HEK293 (cell line): ENCODE measurements around the gene LCA5L.

Source experiments
- CTCF ChIA-PET: fragments of 350-600 bp; formaldehyde crosslinking; extraction: SDS; loops from one replicate; lab custom pipeline; 2021; ENCODE audit warnings: antibody characterized with exemption; lab: Yijun Ruan, JAX
- POLR2A ChIA-PET: fragments of 300-600 bp; formaldehyde crosslinking; extraction: SDS; loops from one replicate; lab custom pipeline; 2020; ENCODE audit warnings: antibody characterized with exemption, inconsistent platforms; lab: Yijun Ruan, JAX
- H3K27ac ChIP-seq: fragments of 200-500 bp; sonication (Bioruptor generic); 2 replicates; pipeline ENCODE4 v1.5.1; 2014; ENCODE audit warnings: low read depth, low read length, control low read depth, inconsistent platforms; ENCODE audit errors: extremely low read depth
- H3K36me3 ChIP-seq, 2 experiments: fragments of 200-500 bp in 1 of 2; sonication (Bioruptor generic) in 1 of 2; 1 replicate in 1 of 2; 2 replicates in 1 of 2; pipeline ENCODE4 v1.5.1; 2014 to 2017; ENCODE audit warnings: inconsistent platforms in 2 of 2, low read length in 2 of 2; ENCODE audit not compliant: control insufficient read depth in 2 of 2, insufficient read depth in 1 of 2
- H3K4me1 ChIP-seq: fragments of 200-500 bp; sonication (Bioruptor generic); 2 replicates; pipeline ENCODE4 v1.5.1; 2014; ENCODE audit warnings: mild to moderate bottlenecking, low read length, inconsistent platforms; ENCODE audit not compliant: control insufficient read depth, insufficient read depth
- H3K4me3 ChIP-seq: 2 replicates; pipeline ENCODE4 v1.5.1; 2011; ENCODE audit warnings: low read depth, mild to moderate bottlenecking, control low read depth, low read length, moderate library complexity
- H3K9me3 ChIP-seq: fragments of 200-500 bp; sonication (Bioruptor generic); 2 replicates; pipeline ENCODE4 v1.5.1; 2014; ENCODE audit warnings: low read depth, low read length, inconsistent platforms; ENCODE audit not compliant: control insufficient read depth, insufficient read depth
- OSR2 ChIP-seq: fragments of 450-650 bp; formaldehyde crosslinking; IDR thresholded peaks from 2 replicates; pipeline ENCODE4 v1.5.1; 2016; ENCODE audit warnings: missing biosample characterization, missing genetic modification characterization
- ZBTB1 ChIP-seq: fragments of 450-650 bp; formaldehyde crosslinking; IDR thresholded peaks from 2 replicates; pipeline ENCODE4 v1.5.1; 2016; ENCODE audit warnings: missing biosample characterization, missing genetic modification characterization
- ZNF266 ChIP-seq: fragments of 450-650 bp; formaldehyde crosslinking; IDR thresholded peaks from 2 replicates; pipeline ENCODE4 v1.5.1; 2016; ENCODE audit warnings: missing biosample characterization, missing genetic modification characterization, low read depth
- ZNF324 ChIP-seq: fragments of 450-650 bp; formaldehyde crosslinking; IDR thresholded peaks from 2 replicates; pipeline ENCODE4 v1.5.1; 2016; ENCODE audit warnings: missing biosample characterization, missing genetic modification characterization
- ZNF366 ChIP-seq: fragments of 450-650 bp; formaldehyde crosslinking; conservative IDR thresholded peaks from 2 replicates; pipeline ENCODE4 v1.5.1; 2016; ENCODE audit warnings: missing biosample characterization, missing genetic modification characterization
- ZNF433 ChIP-seq: fragments of 450-650 bp; formaldehyde crosslinking; IDR thresholded peaks from 2 replicates; pipeline ENCODE4 v1.5.1; 2016; ENCODE audit warnings: missing biosample characterization, missing genetic modification characterization, low read depth
- ZNF510 ChIP-seq: fragments of 450-650 bp; formaldehyde crosslinking; IDR thresholded peaks from 2 replicates; pipeline ENCODE4 v1.5.1; 2018; ENCODE audit warnings: mild to moderate bottlenecking, missing genetic modification characterization, missing biosample characterization; ENCODE audit not compliant: insufficient replicate concordance
- ZNF558 ChIP-seq: fragments of 450-650 bp; formaldehyde crosslinking; IDR thresholded peaks from 2 replicates; pipeline ENCODE4 v1.5.1; 2016; ENCODE audit warnings: missing biosample characterization, missing genetic modification characterization
- ZNF600 ChIP-seq: fragments of 450-650 bp; formaldehyde crosslinking; IDR thresholded peaks from 2 replicates; pipeline ENCODE4 v1.5.1; 2016; ENCODE audit warnings: missing biosample characterization, missing genetic modification characterization
- TF ChIP-seq, protein P1 (sequence below): fragments of 450-650 bp; formaldehyde crosslinking; IDR thresholded peaks from 2 replicates; pipeline ENCODE4 v1.5.1; 2016; ENCODE audit warnings: missing biosample characterization, missing genetic modification characterization
- TF ChIP-seq, protein P2 (sequence below): fragments of 450-650 bp; formaldehyde crosslinking; conservative IDR thresholded peaks from 2 replicates; pipeline ENCODE4 v1.5.1; 2016; ENCODE audit warnings: low read depth, missing biosample characterization, missing genetic modification characterization
- TF ChIP-seq, protein P3 (sequence below): fragments of 450-650 bp; formaldehyde crosslinking; IDR thresholded peaks from 2 replicates; pipeline ENCODE4 v1.5.1; 2016; ENCODE audit warnings: missing biosample characterization, missing genetic modification characterization
- TF ChIP-seq, protein P4 (sequence below): fragments of 450-650 bp; formaldehyde crosslinking; IDR thresholded peaks from 2 replicates; pipeline ENCODE4 v1.5.1; 2016; ENCODE audit warnings: missing biosample characterization, missing genetic modification characterization
- TF ChIP-seq, protein P5 (sequence below): fragments of 450-650 bp; formaldehyde crosslinking; IDR thresholded peaks from 2 replicates; pipeline ENCODE4 v1.5.1; 2016; ENCODE audit warnings: missing biosample characterization, missing genetic modification characterization

Gene LCA5L

DNA sequence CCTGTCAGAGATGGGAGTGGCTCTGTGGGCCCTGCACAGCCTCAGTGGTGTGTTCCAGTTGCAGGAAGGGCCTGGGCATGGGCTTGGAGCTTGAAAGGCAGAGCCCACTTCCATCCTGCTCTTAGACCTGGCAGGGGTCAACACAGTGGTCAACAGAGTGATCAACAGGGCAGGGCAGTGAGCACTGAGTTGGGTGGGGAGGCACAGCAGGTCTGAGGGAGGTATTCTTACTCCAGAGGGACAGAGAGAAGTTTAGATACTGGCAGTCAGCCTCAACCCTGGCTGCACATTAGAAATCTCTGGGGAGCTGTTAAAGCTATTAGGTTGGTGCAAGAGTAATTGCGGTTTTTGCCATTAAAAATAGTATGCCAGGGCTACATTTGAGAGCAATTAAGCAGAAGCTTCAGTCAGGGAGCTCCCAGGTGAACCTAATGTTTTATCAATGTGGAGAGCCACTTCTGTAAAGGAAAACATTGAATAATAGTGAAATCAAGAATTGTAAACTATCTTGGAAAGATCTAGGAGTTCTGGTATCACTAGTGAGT, 43.9 kb upstream of the LCA5L start:
- ChIA-PET CTCF (no interaction called here), POLR2A (no interaction called here)
- no peaks in the 10 kb centered on the region for H3K36me3 ChIP-seq
- H3K4me1 ChIP-seq: 0 out of 2 replicates have a peak, but pooled peaks cover 2% of the 10 kb centered on the region
- TF ChIP-seq ZNF266 (tag by site-specific recombination): no peak
- TF ChIP-seq OSR2: peak; percentile 59; the same call in 1 of the 2 replicates
- no peak overlapping the region for H3K27ac ChIP-seq
- peaks cover 2% of the 10 kb centered on the region; the same call in 1 of the 2 replicates for H3K9me3 ChIP-seq
- H3K4me3 ChIP-seq: no peak overlapping the region

DNA sequence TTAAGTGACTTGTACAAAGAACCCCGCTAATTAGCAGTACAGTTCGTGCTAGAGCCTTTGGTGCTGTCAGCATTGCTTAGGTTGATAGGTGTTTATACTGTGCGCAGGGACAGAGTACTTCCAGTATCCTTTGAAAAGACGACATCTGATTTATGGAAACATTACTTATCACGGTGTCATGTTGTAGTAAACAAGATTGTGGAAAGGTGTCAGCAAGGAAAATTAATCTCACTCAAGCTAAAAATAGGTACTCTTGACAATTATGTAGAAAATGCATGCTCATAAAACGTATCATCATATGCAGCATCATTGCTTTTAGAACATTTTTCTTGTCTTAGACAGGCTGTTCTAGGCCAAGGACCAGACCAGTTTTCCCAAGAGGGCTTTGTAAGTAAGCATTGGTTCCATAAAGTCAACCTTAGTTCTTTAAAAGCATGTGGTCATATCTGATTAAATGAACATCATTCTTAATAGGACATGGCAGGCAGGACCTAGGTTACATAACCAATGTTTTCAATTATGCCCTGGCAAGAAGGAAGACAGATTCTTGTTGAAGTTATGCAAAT, 39.2 kb upstream of the LCA5L start:
- Histone ChIP-seq H3K4me1 (peaks cover 8% of the 10 kb centered on the region), H3K4me3 (no peak overlapping the region), H3K36me3 (no peaks in the 10 kb centered on the region), H3K27ac (no peak overlapping the region), H3K9me3 (no peaks in the 10 kb centered on the region)
- TF ChIP-seq, protein P1, sequence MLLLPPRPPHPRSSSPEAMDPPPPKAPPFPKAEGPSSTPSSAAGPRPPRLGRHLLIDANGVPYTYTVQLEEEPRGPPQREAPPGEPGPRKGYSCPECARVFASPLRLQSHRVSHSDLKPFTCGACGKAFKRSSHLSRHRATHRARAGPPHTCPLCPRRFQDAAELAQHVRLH (tag by site-specific recombination): no peak
- TF ChIP-seq, protein P2, sequence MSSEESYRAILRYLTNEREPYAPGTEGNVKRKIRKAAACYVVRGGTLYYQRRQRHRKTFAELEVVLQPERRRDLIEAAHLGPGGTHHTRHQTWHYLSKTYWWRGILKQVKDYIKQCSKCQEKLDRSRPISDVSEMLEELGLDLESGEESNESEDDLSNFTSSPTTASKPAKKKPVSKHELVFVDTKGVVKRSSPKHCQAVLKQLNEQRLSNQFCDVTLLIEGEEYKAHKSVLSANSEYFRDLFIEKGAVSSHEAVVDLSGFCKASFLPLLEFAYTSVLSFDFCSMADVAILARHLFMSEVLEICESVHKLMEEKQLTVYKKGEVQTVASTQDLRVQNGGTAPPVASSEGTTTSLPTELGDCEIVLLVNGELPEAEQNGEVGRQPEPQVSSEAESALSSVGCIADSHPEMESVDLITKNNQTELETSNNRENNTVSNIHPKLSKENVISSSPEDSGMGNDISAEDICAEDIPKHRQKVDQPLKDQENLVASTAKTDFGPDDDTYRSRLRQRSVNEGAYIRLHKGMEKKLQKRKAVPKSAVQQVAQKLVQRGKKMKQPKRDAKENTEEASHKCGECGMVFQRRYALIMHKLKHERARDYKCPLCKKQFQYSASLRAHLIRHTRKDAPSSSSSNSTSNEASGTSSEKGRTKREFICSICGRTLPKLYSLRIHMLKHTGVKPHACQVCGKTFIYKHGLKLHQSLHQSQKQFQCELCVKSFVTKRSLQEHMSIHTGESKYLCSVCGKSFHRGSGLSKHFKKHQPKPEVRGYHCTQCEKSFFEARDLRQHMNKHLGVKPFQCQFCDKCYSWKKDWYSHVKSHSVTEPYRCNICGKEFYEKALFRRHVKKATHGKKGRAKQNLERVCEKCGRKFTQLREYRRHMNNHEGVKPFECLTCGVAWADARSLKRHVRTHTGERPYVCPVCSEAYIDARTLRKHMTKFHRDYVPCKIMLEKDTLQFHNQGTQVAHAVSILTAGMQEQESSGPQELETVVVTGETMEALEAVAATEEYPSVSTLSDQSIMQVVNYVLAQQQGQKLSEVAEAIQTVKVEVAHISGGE (tag by site-specific recombination): no peak
- TF ChIP-seq, protein P3, sequence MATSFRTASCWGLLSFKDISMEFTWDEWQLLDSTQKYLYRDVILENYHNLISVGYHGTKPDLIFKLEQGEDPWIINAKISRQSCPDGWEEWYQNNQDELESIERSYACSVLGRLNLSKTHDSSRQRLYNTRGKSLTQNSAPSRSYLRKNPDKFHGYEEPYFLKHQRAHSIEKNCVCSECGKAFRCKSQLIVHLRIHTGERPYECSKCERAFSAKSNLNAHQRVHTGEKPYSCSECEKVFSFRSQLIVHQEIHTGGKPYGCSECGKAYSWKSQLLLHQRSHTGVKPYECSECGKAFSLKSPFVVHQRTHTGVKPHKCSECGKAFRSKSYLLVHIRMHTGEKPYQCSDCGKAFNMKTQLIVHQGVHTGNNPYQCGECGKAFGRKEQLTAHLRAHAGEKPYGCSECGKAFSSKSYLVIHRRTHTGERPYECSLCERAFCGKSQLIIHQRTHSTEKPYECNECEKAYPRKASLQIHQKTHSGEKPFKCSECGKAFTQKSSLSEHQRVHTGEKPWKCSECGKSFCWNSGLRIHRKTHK (tag by site-specific recombination): no peak
- CTCF ChIA-PET: interaction anchor here (0.6 kb wide), 2 partner anchors 33 to 379 kb away, joined by 3 to 4 read pairs; no protein-coding TSS in a partner anchor
- POLR2A ChIA-PET: interaction anchor here (0.7 kb wide), 1 partner anchor 94 kb away, joined by 4 read pairs; no protein-coding TSS in a partner anchor

DNA sequence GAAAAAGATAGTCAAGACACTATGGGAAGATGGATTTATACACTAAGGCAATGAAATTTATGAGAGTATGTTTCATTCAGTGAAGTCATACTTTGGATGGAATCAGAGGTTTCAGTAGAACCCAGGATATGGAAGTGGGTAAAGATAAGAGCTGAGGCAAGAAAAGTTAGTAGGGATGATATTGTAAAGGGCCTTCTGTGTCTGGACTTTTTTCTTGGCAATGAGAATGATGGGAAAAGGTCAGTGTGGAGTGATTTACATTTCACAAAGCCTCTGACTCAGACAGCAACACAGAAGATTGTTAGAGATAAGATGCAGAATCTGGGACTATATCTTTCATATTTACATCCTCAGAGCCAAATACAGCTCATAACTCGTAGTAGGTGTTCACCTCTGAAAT, 38.3 kb upstream of the LCA5L start:
- ChIA-PET POLR2A (no interaction called here), CTCF (interaction anchor here (0.6 kb wide), 3 partner anchors 34 to 1587 kb away, joined by 3 to 4 read pairs (median 4); no protein-coding TSS in a partner anchor)
- Histone ChIP-seq H3K4me1 (peaks cover 8% of the 10 kb centered on the region), H3K4me3 (no peak overlapping the region), H3K36me3 (no peaks in the 10 kb centered on the region)
- TF ChIP-seq ZNF600 (tag by site-specific recombination): 0 out of 2 replicates have a peak, but pooled peaks have one; percentile 42
- TF ChIP-seq ZBTB1 (tag by site-specific recombination): no peak
- TF ChIP-seq OSR2: peak; percentile 19; the same call in 1 of the 2 replicates
- TF ChIP-seq, all 188 proteins: peak for 2
- Histone ChIP-seq H3K9me3 (no peaks in the 10 kb centered on the region), H3K27ac (no peak overlapping the region)

DNA sequence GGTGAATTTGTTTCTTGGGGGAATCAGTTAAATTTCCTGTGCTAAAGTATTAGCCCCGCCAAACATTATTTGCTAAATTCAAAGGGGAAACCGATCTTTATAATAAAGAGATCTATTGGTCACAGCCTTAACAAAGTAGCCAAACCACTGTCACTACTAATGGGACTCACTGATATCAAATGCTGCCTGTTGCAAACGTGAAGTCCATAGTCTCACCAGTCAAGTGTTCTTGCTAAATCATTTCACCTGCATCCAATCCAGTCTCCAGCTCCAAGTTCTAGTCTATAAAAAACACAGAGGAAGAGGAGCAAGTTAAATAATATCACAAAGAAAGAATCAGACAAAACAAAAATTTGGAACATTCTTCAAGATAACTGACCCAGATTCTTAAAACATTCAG, 36.3 kb upstream of the LCA5L start:
- Histone ChIP-seq H3K4me3 (no peak overlapping the region), H3K9me3 (no peaks in the 10 kb centered on the region), H3K4me1 (peaks cover 8% of the 10 kb centered on the region), H3K27ac (no peak overlapping the region), H3K36me3 (no peaks in the 10 kb centered on the region)
- ChIA-PET CTCF (interaction anchor here (0.6 kb wide), 1 partner anchor 82 kb away, joined by 3 read pairs; no protein-coding TSS in a partner anchor), POLR2A (no interaction called here)
- TF ChIP-seq, protein P4, sequence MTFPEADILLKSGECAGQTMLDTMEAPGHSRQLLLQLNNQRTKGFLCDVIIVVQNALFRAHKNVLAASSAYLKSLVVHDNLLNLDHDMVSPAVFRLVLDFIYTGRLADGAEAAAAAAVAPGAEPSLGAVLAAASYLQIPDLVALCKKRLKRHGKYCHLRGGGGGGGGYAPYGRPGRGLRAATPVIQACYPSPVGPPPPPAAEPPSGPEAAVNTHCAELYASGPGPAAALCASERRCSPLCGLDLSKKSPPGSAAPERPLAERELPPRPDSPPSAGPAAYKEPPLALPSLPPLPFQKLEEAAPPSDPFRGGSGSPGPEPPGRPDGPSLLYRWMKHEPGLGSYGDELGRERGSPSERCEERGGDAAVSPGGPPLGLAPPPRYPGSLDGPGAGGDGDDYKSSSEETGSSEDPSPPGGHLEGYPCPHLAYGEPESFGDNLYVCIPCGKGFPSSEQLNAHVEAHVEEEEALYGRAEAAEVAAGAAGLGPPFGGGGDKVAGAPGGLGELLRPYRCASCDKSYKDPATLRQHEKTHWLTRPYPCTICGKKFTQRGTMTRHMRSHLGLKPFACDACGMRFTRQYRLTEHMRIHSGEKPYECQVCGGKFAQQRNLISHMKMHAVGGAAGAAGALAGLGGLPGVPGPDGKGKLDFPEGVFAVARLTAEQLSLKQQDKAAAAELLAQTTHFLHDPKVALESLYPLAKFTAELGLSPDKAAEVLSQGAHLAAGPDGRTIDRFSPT (tag by site-specific recombination): no peak
- TF ChIP-seq ZNF324 (tag by site-specific recombination): no peak
- TF ChIP-seq ZNF510 (tag by site-specific recombination): no peak
- no peak for TF ChIP-seq ZNF433 (tag by site-specific recombination)
- TF ChIP-seq, protein P5, sequence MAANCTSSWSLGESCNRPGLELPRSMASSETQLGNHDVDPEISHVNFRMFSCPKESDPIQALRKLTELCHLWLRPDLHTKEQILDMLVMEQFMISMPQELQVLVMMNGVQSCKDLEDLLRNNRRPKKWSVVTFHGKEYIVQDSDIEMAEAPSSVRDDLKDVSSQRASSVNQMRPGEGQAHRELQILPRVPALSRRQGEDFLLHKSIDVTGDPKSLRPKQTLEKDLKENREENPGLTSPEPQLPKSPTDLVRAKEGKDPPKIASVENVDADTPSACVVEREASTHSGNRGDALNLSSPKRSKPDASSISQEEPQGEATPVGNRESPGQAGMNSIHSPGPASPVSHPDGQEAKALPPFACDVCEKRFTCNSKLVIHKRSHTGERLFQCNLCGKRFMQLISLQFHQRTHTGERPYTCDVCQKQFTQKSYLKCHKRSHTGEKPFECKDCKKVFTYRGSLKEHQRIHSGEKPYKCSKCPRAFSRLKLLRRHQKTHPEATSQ (tag by site-specific recombination): no peak
- no peak for TF ChIP-seq ZNF366
- TF ChIP-seq ZNF558 (tag by site-specific recombination): no peak
